HTR-8/SVneo (cell line): Measurements from ENCODE around the gene CASP8.
"Not testable (repeated sequence)": the region's sequence is repeated elsewhere in the genome, so short reads cannot be mapped to it uniquely, and the experiment has no call there.

Experiments
- DNase-seq: peaks from one replicate; pipeline ENCODE4 v3.0.0; 2011; ENCODE audit warnings: low spot score, mixed read lengths; ENCODE audit not compliant: insufficient read length
- FAIRE-seq: peaks from 2 replicates; lab custom pipeline; 2011; peaks lifted over from hg19 to GRCh38; lab: Jason Lieb, UNC

The CASP8 gene

DNA sequence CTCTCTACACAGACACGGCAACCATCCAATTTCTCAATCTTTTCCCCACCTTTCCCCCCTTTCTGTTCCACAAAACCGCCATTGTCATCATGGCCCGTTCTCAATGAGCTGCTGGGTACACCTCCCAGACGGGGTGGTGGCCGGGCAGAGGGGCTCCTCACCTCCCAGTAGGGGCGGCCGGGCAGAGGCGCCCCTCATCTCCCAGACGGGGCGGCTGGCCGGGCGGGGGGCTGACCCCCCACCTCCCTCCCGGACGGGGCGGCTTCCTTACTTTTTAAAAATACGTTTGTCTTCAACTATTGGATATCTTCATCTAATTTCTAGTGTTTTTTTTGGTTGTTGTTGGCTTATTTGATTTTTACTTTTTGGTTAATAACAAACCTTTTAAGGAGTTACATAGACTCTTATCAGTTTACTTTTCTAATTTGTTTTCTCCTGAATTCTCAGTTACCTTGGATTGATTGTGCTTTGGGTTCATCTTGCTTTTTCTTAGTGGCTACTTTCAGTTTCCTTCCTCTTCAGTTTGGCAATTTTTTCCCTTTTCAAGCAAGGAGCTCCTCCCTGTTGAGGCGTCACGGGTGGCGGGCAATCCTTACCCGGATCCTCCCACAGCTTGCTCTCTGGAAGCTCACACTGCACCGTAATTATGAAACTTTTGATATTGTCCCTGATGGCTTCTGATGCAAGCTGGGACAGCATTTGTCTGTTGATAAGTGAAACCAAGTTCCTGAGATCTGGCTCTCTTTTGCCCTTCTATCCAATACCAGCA is 21.0 kb upstream of the CASP8 start:
- not testable (repeated sequence) for FAIRE-seq, DNase-seq

DNA sequence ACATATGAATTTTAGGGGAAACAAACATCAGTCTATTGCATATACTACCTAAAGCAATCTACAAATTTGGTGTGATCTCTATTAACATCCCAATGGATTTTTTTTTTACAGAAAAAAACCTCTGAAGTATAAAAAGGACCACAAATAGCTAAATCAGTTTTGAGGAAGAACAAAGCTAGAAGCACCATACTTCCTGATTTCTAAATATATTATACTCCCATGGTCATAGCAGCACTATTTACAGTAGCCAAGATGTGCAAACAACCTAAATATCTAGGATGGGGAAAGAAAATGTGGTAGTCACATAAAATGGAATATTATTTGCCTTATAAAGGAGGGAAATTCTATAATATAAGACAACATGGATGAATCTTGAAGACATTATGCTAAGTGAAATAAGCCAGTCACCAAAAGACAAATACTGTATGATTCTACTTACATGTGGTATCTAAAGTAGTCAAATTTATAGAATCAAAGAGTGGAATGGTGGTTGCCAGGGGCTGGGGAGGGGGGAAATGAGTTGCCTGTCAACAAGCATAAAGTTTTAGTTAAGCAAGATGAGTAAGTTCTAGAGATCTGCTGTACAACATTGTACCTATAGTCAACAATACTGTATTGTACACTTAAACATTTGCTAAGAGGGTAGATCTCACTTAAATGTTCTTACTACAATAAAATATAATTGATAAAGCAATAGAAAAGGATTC is 17.6 kb upstream of the CASP8 start:
- FAIRE-seq (no peak), DNase-seq (no peak)

DNA sequence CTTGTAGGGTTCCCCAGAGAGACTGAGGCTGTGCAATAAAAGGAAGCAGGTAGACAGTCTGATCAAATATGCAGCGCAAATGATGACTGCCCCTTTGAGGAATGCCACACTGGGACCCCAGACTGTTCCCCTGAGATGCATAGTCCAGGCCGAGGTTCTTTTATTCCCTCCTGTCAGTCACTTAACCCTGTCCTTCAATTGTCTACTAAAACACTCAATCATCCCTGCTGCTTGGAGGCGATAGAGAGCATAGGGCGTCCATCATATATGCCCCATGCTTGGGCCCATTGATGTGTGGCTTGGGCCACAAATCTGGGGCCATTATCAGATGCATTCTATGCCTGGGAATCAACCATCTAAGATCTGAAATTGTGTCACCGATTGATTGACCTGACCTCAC is 15.5 kb upstream of the CASP8 start:
- DNase-seq (no peak), FAIRE-seq (no peak)

DNA sequence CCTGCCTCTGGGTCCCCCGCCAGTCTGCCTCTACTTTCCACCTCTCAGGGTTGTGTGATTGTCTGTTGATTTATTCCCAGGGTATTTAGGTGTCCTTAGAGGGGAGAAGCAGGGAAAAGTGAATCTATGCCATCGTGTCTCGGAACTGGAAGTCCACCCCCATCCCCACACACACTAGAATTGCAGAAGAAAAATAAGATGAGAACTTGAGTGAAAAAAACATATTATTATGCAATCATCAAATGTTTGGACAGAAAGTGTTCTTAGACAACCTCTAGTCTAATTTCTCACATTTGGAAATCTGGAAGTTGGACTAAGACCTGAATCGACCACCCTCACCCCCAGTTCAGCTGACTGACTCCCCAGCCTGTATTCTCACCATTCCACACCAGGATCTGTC is 14.1 kb upstream of the CASP8 start:
- no peak for DNase-seq
- no peak for FAIRE-seq

DNA sequence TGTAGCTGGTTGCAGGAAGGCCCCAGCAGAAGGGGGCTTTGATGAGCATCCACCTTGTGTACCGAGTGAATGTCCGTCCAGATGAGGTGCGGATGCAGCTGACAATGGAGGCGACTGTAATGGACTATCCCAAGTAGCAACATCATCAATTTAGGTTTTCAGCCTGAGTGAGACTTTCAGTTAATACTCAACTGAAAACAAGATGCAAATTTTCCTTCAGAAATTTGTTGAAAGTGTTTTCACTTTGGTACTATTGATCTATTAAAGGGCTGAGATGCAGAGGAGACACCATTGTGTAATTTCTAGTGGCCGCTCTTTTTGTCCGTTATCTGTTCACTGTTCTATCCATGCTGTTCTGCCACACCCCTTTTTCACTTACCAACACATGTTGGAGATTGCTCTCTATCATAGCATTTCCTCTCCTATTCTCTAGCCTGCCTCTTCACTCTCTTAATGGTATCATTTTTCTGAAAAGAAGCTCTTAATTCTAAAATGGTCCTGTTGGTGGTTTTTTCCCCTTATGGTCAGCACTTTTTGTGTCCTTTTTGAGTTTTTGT is 12.0 kb upstream of the CASP8 start:
- FAIRE-seq (no peak), DNase-seq (no peak)

DNA sequence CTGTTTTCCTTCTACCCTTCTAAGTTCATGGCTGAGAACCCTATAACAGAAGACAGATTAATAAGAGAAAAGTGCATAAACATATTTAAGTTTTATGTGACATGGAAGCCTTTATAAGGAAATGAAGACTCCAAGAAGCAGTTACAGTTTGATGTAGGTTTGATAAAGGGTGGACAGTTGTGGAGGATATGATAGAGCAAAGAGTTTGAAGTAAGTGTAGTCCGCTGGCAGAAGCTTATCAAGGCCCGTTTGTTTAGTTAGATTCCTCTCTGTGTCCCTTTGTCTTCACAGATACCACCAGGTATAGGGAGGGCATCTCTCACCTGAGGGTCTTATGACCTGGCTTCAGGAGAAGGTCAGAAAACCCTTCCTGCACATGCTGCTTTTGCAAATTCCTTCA is 10.4 kb upstream of the CASP8 start:
- FAIRE-seq (no peak), DNase-seq (no peak)

DNA sequence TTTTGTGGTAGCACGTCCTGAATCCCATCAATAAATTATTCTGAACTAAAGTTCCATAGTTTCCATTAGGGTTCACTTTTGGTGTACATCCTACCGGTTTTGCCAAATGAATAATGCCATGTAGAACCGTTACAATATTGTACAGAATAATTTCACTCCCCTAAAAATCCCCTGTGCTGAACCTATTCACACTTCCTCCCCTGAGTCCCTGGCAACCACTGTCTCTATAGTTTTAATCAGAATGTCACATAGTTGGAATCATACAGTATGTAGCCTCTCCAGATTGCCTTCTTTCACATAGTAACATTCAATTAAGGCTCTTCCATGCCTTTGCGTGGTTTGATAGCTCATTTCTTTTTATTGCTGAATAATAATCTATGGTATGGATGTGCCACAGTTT is 9.6 kb upstream of the CASP8 start:
- FAIRE-seq (no peak), DNase-seq (no peak)

DNA sequence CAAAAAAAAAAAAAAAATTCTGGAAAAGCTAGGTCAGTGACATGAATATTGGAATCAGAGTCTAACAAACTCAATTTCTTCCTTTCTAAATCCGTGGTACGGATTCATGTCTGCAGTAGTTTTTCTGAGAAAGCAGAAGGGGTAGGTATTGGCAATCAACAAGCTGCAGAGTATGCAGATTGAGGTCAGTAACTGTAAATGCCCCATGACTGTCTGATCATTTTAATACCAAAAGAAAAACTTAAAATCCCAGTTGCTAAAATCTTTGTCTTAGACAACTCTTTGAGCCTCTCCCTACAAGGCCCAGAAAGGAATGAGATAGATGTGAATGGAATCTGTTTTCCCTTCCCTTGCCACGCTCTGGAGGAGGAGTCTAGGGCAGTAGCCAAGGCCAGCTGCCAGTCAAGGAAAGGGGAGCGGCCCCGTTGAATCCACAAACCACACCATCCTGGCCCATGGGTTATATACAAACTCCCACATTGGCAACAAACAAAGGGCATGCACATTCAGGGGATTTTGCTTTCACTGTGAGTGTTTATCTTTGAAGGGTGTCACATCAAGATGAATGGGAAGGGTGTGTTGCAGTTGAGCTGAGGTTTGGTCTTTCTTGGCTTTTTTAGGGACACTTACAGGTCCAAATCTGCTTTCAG is 6.1 kb upstream of the CASP8 start:
- FAIRE-seq: no peak
- DNase-seq: no peak

DNA sequence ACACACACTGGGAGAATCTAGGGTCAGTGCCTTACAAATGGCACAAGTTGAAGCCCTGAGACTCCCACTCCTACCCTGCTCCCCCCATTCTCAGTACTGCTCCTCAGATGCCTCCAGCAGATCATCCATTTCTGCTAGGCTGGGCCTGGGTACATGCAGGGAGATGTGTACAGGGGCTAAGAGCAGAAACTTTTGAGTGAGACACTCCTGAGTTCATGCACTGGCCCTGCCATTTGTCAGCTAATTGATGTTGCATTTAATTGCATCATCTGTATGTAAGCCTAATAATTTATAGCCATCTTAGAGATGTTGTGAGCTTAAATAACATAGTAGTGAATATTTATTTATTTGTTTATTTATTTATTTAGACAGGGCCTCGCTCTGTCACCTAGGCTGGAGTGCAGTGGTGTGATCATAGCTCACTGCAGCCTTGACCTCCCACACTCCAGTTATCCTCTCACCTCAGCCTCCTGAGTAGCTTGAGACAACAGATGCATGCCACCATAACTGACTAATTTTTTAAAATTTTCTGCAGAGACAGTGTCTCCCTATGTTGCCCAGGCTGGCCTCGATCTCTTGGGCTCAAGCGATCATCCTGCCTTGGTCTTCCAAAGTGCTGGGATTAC is 4.8 kb upstream of the CASP8 start:
- DNase-seq (no peak), FAIRE-seq (no peak)

DNA sequence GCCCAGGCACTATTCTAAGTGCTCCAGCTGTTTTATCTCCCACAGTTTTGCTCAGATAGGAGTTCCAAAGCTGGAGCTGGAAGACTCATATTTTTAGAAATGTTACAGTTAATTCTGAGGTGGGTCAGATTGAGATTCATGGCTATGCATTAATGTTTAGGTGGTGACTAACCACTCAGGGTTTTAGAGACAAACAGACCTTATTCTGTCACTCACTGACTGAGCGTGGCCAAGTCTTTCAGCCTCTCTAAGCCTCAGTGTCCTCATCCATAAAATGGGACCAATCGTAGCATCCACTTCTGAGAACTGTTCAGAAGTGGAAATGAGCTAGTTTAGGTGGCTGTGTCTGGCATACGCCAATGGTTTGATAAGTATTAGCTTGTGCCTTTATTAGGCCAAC is 4.3 kb upstream of the CASP8 start:
- FAIRE-seq (no peak), DNase-seq (no peak)

DNA sequence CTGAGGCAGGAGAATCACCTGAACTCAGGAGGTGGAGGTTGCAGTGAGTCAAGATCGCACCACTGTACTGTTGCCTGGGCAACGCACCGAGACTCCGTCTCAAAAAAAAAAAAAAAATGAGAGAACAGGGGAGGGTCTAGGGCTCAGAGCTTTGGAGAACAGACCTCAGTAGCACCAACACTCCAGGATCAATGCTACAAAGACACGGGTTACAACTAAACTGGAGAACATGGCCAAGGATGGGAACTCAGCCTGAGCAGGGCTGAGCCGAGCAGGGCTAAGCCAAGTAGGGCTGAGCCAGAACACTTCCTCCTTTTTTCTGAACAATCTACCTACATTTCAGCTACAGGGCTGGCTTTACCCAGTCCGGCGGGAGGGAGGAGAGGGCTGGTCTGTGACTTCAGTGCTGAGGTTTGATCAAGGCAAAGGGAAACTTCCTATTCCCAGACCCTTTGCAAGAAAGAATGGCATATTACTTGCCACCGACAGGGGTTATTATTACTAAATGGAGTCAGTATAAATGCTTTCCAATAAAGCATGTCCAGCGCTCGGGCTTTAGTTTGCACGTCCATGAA is 2.9 kb upstream of the CASP8 start:
- no peak for DNase-seq
- no peak for FAIRE-seq

DNA sequence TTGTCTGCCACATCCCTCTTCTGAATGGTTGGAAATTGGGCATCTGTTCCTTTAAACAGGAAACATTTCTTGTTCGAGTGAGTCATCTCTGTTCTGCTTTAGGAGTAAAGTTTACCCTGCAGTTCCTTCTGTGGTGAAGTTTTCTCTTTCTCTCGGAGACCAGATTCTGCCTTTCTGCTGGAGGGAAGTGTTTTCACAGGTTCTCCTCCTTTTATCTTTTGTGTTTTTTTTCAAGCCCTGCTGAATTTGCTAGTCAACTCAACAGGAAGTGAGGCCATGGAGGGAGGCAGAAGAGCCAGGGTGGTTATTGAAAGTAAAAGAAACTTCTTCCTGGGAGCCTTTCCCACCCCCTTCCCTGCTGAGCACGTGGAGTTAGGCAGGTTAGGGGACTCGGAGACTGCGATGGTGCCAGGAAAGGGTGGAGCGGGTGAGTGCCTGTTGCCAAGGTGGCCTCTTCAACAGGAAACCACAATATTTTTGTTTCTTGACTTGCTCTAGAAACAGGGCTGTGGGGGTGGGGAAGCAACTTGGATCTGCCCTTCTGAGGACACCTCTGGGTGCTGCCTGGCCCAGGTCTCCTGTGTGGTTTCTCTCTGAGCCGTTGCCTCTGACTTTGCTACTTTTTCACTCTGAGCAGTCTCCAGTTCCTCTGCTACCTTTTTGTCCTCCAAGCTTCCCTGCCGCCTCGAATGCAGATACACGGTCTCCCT is 2.2 kb upstream of the CASP8 start:
- DNase-seq: peak; percentile 75

DNA sequence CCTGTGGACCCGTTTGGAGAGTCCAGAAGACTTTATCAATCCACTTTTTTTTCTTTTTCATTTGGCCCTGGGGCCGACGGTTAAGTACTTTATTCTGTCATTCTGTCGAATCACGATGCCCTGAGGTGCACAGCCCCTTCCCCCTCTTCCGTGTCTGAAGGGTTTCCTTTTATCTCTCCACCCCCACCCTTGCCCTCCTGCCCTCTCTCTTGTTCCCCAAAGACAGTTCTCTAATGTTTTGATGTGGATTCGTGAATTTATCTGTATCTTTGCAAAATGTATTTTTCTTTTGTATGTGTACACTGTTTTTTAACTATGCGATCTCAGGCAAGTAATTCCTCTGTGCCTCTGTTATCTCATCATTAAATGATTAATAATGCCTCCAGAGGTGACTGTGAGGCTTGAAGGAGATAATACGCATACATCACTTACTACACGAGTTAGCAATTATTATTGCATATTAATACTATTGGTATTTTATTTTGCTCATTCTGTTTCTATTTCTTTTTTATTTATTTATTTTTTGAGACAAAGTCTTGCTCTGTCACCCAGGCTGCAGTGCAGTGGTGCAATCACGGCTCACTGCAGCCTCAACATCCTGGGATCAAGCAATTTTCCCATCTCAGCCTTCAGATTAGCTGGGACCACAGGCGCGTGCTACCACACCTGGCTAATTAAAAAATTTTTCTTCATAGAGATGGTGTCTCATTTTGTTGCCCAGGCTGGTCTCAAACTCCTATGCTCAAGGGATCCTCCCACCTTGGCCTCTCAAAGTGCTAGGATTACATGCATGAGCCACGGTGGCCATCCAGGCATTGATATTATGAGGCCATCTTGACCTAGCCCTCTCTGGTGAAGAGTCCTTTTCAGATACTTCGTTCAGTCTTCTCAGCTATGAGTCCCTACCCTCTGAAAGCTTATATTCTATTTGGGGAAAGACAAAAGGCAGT is 1.4 kb upstream of the CASP8 start:
- no peak for DNase-seq
- no peak for FAIRE-seq

More for the DNA sequence above, 2.2 kb upstream of the CASP8 start:
- FAIRE-seq: no peak

DNA sequence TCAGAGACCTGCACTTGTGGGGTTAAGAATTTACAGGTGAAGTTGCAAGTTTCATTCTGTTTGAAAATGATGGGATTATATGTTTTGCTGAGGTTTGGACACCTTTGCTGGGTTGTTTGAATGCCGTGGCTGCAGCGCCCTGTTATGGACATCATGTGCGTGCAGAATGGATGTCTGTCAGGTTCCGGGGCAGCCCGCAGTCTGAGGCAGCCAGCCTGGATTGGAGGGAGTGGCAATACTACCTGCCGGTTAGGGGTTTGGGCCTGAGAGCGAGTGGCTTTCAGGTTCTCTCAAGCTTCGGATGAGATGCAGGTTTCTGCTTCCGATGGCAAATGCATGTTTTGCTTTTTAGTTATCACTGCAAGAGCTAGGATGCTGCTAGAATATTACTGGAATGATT is 1.1 kb downstream of the CASP8 start:
- FAIRE-seq: no peak
- no peak for DNase-seq

DNA sequence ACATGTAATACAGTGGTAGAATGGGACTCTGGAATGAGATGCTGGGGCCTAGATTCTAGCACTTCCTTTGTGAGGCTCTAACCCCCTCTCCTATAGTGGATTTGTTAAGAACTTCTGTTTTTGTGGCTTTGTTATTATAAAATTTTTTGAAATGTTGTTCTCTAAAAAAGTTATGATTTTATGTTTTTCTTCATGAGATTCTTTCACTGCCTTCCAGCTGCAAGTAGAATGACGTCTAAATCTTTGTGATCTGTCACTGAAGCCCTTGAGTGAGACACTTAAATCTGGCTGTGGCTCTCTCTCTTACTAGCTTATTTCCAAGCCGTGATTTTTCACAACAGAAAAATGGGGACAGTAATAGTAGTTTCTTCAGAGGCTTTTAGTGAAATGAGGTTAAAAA is 1.6 kb downstream of the CASP8 start:
- DNase-seq (no peak), FAIRE-seq (no peak)

DNA sequence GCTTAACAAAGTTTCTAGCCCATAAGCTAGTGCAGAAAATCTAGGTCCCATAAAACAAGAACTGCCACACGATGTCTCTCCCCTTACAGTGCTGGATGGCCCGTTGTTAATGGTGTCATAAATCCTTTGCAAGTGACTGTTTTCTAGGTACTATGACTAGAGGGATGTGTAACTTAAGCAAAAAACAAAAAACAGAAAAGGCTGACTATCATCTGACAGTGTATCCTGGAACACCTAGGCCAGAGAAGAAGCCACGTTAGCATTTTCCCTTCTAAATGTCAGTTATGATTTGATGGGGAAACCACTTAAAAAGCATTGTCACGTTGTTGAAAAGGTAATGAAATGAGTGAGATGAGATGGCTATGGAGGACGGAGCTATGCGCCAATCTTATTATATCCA is 2.4 kb downstream of the CASP8 start:
- DNase-seq (no peak), FAIRE-seq (no peak)

DNA sequence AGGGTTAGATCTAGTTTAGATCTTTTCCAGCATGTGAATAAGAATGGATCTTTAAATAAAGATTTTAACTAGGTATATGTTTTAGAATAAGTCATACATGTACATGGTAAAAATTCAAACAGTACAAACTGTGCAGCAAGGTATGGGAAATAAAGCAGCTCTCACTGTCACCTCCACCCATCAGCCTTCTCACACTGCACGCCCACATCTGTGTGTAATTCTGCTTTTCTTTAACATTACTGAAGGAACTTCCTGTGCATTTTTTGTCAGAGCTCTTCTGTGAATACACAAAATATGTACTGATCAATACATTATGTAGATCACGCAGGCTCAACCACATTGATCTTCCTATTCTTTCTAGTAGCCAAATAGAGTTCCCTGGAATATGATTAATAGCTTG is 3.4 kb downstream of the CASP8 start:
- DNase-seq (no peak), FAIRE-seq (no peak)

DNA sequence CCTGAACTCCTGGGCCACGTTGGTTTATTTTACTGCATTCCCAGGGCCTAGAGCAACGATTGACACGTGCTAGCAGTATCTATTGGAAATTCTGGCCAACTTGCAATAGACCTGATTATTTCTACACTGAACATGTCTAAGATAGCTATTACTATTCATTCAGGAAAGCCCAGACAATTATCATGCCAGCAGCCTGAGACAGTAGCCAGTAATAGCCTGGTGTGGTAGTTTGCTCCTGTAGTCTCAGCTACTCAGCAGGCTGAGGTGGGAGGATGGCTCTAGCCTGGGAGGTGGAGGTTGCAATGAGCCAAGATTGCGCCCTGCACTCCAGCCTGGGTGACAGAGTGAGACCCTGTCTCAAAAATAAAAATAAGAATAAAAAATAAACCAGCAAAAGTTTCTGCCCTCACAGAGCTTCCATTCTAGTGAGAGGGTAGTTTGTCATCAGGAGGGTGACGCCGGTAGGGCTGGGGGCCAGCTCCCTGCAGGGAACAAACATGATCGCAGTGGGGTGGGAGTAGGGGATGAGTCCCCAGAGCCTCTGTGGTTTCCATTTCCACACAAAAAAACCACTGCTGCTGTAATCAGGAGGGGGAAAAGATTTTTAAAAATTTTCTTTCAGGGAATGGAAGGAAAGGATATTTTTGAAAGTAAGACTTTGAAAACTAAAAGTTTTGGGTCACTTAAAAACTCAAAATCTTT is 4.3 kb downstream of the CASP8 start:
- FAIRE-seq (no peak), DNase-seq (no peak)
